Activated T-cell treated with anti-CD3 and anti-CD28 coated beads for 1 hour (primary cell): Measurements from ENCODE around the gene JDP2.

Experiments used
- DNase-seq: peaks from one replicate; pipeline ENCODE4 v3.0.0-alpha.2; 2020; ENCODE audit warnings: low read depth

Gene JDP2

DNA sequence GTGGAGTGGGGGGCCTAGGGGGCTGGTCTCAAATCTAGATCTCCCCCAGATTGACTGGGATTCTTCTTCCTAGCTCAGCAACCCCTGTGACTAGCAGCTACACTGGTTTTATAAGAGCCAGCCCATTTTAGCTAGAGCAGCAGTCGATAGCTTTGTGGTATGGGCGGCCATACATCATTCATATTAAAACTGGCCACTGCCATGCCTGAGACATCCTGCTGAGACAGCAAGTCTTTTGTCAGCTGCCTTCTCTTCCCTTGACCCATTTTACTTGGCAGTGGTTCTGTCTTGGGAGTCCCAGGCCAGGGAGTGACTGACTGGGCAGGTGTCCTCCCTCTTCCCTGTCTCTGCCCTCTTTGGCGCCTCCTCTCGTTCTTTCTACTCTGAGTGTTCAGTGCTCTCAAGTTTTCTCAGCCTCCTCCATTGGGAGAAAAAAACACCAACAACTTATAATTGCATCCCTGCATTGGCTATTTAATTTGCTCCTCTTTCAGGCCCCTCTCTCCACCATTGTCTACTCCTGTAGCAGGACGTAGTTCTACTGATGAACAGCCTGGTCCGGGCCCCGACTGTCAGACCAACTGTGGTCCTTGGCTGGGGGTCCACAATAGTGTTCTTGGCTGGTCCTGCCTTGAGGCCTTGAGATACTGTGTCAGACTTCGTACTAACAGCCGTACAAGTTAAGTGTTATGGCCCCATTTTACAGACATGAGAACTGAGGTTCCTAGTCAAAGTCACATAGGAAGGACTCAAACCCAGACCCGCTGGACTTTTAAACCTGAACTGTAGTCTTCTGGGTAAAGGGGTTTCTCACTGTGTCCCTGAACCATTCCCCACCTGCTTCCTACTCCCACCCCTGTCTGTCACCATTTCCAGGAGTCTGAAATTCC, 18.3 kb upstream of the JDP2 start:
- DNase-seq = no peak

GRCh38 chr14:75411214-75411540, 16.6 kb upstream of the JDP2 start:
- DNase-seq = no peak

GRCh38 chr14:75413013-75413412, 14.8 kb upstream of the JDP2 start:
- DNase-seq = no peak

DNA sequence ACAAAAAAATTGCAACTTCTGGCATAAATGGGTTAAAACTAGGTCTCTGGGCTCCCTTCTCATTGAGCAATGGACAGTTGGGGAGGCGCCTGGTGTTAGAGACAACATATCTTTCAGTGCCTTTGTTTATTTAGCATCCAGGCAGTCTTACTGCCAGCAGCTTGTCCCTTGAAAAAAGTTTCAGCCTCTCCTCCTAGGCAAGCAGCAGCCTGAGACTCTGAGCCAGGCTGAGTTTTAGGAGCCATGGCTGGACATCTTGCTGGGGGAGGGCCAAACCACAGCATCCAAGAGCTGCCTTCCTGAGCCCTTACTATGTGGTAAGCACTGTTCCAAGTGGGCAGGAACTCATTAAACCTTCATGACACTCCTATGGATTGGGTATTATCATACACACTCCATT, 10.1 kb upstream of the JDP2 start:
- DNase-seq = no peak

GRCh38 chr14:75418850-75419768, 8.7 kb upstream of the JDP2 start:
- no peak for DNase-seq

GRCh38 chr14:75422169-75422568, 5.7 kb upstream of the JDP2 start:
- no peak for DNase-seq

GRCh38 chr14:75424496-75424895, 3.3 kb upstream of the JDP2 start:
- DNase-seq = no peak

DNA sequence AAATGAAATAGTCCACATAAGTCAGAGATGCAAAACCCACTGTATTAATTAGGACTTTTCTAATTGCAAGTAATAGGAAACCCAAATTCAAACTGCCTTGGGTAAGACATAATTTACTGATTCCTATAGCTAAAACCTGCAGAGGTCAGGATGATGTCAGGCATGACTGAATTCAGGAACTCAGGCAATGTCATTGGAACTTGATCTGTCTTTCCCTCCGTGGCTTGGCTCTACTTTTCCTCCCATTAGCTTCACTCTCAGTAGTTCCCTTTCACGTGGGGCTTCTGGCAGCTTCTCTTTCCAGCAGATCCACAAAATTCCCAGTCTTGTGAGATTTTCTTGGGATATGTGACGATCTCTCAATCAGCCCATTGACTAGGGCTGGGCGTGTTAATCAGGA, 2.4 kb upstream of the JDP2 start:
- DNase-seq = no peak

- no peak for DNase-seq
Observed at GRCh38 chr14:75426332-75427125, 1.3 kb upstream of the JDP2 start.

- no peak for DNase-seq
Observed at GRCh38 chr14:75427126-75427481, 718 bp upstream of the JDP2 start.

- DNase-seq = no peak
Observed at GRCh38 chr14:75428230-75429104, 645 bp downstream of the JDP2 start.

DNA sequence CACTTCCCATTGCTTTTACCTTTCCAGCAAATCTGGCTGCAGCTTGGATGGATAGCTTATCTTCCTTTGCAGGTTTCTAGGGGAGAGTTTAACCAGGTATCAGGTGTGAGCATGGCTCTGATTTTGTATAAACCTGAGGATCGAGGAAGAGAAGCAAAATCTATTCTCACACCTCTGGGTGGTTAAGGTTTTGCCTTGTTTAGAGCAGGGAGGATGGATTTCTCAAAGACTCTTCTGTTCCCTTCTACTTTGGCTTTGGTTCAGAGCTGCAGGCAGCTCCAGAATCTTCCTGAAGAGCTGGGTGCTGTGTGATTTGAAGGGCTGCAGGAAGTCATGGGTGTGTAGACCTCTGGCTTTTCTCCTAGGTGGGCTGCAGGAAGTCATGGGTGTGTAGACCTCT, 1.7 kb downstream of the JDP2 start:
- no peak for DNase-seq

DNA sequence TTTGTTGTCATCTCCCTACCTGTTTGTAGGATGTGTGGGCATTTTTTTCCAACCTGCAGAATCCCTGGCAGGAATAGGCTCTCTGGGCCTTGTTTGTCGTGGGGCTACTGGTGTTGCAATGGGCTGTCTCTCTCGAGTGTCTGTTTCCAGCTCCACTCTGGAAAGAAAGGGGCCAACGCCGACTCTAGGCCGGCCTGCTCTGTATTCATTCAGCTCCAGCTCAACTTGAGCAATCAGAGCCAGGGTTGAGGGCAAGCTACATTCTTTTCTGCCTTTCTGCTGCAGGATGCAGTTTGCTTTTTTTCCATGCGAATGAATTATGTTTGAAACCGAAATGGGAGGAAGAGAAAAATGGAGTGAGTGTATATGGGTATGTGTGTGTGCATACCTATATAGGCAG, 2.3 kb downstream of the JDP2 start:
- DNase-seq = no peak

GRCh38 chr14:75430526-75430925, 2.7 kb downstream of the JDP2 start:
- no peak for DNase-seq

- DNase-seq = no peak
Observed at GRCh38 chr14:75430976-75431375, 3.2 kb downstream of the JDP2 start.

- no peak for DNase-seq
Observed at GRCh38 chr14:75431827-75432226, 4.0 kb downstream of the JDP2 start.

DNA sequence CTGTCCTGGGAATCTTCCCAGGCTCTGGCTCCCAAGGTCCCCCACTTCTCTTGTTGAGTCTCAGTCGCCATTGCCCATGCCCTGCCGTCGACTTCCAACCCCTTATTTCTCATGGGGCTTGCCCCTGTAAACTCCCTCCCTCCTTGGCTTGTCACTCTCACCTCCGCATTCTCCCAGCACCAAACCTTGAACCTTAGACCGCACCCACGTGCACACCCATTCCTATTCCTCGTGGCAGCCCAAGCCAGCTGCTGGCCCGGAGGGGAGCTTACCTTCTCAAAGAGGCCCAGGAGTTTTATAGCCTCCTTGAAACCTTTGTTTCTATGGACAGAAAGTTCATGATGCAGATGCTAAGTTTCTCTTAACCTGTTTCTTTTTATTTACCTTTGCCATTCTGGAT, 4.6 kb downstream of the JDP2 start:
- no peak for DNase-seq

DNA sequence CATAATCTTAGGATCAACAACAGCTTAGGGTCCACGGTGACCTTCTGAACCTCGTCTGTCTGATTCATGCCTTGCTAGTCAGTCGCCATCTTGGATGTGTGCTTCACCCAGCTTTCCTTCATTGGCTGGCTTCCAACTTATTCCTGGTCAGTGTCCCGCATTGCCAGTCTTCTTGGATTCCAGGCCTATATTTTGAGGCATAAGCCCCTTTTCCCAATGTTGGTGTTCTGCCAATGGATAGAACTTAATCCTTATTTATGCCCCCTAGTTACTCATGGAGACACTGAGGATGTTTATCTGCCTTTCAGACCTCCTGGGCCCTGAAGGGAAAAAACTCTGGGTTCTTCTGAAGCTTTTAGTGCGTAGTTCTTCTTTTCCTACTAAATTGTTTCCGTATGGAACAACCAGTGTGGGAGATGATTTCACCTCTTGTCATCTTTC, 5.8 kb downstream of the JDP2 start:
- DNase-seq = no peak

DNA sequence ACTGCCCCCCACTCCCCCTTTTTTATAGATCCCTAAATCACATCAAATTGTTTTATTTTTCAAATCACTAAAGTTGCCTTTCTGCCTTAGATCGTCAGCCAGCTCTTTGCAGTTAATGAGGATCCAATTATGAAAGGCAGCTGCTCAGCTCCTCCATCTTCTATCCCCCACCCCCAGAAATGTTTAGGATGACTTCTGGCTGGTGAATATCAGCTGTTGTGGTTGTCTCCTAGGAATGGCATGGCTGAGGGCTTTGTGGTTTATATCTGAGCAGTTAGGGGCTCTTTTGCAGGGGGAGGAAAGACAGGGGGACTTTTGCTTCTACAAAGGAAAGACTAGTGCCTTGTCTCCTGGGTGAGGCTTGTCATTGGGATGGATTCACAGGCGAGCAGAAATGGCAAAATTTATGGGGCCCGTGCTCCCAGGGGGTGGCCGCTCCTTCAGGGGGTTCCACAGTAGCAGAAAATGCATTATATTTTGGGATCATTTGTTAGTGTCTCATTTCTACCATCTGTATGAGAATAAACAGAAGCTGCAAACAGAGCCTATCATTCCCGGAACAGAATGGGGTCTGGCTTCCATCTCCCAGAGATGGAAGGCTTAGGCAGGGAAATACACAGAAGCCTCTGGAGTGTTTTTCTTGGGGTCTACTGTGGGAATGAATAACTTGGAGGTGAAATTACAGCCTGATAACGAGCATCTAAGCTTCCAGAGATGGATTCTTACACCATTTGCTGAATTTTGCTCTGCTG, 6.5 kb downstream of the JDP2 start:
- no peak for DNase-seq

DNA sequence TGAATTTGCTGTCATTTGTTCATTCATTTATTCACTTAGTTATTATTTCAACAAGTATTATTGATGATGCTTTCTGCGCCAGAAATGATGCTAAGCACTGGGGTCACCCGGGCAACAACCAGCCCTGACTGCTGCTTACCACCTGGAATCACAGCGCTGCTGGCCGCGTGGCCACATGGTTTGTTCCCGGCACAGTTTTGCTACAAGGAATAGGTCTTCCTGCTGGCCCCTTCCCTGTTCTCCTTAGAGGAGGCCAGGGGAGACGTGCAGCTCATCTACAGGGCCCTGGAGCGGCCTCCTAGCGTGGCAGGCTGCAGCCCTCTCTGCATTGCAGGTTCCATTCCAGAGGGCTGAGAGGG, 7.0 kb downstream of the JDP2 start:
- DNase-seq = no peak

DNA sequence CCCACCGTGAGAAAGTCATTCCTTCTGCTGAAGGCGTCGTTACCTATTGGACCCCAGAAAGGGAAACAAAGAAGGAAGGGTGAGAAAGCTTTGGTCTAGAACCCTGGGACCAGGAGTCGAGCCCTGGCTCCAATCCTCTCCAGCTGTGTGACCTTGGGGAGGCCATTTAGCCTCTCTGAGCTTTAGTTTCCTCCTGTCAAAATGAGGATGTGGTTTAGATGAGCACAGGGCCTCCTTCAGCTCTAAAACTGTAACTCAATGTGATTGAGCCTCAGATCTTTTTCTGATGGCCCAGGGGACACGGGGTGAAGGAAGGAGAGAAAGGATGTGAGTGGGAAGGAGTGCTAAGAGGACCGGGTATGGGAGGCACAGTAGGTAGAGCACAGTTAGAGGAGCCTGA, 7.7 kb downstream of the JDP2 start:
- no peak for DNase-seq
